Activated T-helper 2 cell treated with anti-CD3 and anti-CD28 coated beads, Interferon-gamma antibody, Interleukin-2, Interleukin-4, amounts not matched to agents 10 μg/mL and 5 μg/mL and 100 μg/mL, durations not matched to agents 14 hours and 24 hours and 36 hours (primary cell): Measurements from ENCODE around the gene GNRHR. TPM values are rescaled to one million over a fixed set of nuclear protein-coding genes. Genes with fewer than 3 reads are reported as not detected.

Experiments used
- total RNA-seq: library from RNA; stranded (reverse); gene quantifications from 2 replicates; pipeline ENCODE4 v1.2.3, GENCODE V29; 2022

GNRHR gene
- total RNA-seq, 1 donor from 2014 or later, result not detected

Other genes with a start within 250 kb of the GNRHR start
- 31.6 and 32.0 TPM in 2 replicates for gene CENPC, start 208.9 kb downstream of the GNRHR start, total RNA-seq
- gene STAP1, start 195.7 kb downstream of the GNRHR start, total RNA-seq, result 18.8 and 18.9 TPM in 2 replicates
- gene UBA6, start 53.2 kb downstream of the GNRHR start, total RNA-seq, result 84.8 and 88.4 TPM in 2 replicates
- gene TMPRSS11D, start 129.6 kb upstream of the GNRHR start, total RNA-seq, result not detected in 2 replicates
- gene TMPRSS11A, start 209.1 kb upstream of the GNRHR start, total RNA-seq, result not detected in 2 replicates